Activated CD8-positive, alpha-beta memory T cell treated with anti-CD3 and anti-CD28 coated beads for 36 hours (primary cell): ENCODE measurements around the gene AMTN. TPM values are rescaled to one million over a fixed set of nuclear protein-coding genes. Genes with fewer than 3 reads are reported as not detected.
"Not testable (repeated sequence)": the region's sequence is repeated elsewhere in the genome, so short reads cannot be mapped to it uniquely, and the experiment has no call there.

Source experiments
- CTCF ChIA-PET: fragments of 350-600 bp; sonication (Branson Sonifier 250); formaldehyde crosslinking; loops from one replicate; lab custom pipeline; 2021; ENCODE audit warnings: antibody characterized with exemption; lab: Charles Lee
- POLR2A ChIA-PET: fragments of 350-600 bp; sonication (Branson Sonifier 250); formaldehyde crosslinking; loops from one replicate; lab custom pipeline; 2021; ENCODE audit warnings: antibody characterized with exemption; lab: Charles Lee
- total RNA-seq, 2 experiments: library from RNA; stranded (reverse); gene quantifications; one replicate each; pipeline ENCODE4 v1.2.3, GENCODE V29; 2021

The AMTN gene
- total RNA-seq: not detected

- CTCF ChIA-PET: no interaction called here
- POLR2A ChIA-PET: no interaction called here
Observed at GRCh38 chr4:70518269-70518668, at the start of gene AMTN. AMTN (plus strand) TSS chr4:70518569; CDS start chr4:70518778, 209 bp downstream.

GRCh38 chr4:70471897-70472296 is 46.5 kb upstream of the AMTN start, which contains the start of gene MUC7:
MUC7 (plus strand) TSS chr4:70472197; CDS start chr4:70474022, 1,825 bp downstream.
- ChIA-PET POLR2A (no interaction called here), CTCF (no interaction called here)

GRCh38 chr4:70473679-70474078 is 44.7 kb upstream of the AMTN start:
- CTCF ChIA-PET: no interaction called here
- POLR2A ChIA-PET: no interaction called here

GRCh38 chr4:70488748-70489147 is 29.6 kb upstream of the AMTN start:
- ChIA-PET CTCF (no interaction called here), POLR2A (no interaction called here)

GRCh38 chr4:70496231-70496630 is 22.1 kb upstream of the AMTN start:
- POLR2A ChIA-PET: no interaction called here
- CTCF ChIA-PET: no interaction called here

DNA sequence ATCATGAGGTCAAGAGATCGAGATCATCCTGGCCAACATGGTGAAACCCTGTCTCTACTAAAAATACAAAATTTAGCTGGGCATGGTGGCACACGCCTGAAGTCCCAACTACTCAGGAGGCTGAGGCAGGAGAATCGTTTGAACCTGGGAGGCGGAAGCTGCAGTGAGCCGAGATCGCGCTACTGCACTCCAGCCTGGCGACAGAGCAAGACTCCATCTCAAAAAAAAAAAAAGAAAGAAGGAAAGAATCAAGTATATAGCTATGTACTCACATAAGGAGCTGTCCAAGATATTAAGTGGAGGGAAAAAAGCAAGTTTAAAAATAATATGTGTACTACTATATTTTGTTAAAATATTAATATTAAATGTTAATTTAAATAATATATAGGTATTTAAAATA is 16.5 kb upstream of the AMTN start:
- CTCF ChIA-PET, POLR2A ChIA-PET: not testable (repeated sequence)

DNA sequence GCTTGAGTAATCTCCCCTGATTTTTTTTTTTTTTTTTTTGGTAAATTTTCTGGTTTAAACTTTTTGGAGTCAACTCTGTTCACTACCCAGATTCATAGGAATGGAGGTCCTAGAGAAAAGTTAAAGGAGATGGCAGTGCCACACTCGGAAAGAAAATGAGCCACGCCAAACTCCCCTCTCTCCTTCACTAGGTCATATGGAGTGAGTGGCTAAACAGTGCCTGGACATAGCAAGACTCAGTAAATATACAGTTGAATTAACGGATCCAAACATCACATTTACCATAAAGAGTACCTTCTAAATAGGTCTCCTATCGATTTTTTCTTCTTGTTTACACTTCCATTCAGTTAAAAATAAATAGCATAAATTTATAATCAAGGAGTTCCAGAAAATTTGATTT is 13.6 kb upstream of the AMTN start:
- ChIA-PET POLR2A (no interaction called here), CTCF (no interaction called here)

GRCh38 chr4:70505151-70505748 is 13.1 kb upstream of the AMTN start:
- ChIA-PET POLR2A (no interaction called here), CTCF (no interaction called here)

GRCh38 chr4:70508801-70509200 is 9.6 kb upstream of the AMTN start:
- POLR2A ChIA-PET: no interaction called here
- CTCF ChIA-PET: no interaction called here

GRCh38 chr4:70511365-70511764 is 7.0 kb upstream of the AMTN start:
- CTCF ChIA-PET: no interaction called here
- POLR2A ChIA-PET: no interaction called here

DNA sequence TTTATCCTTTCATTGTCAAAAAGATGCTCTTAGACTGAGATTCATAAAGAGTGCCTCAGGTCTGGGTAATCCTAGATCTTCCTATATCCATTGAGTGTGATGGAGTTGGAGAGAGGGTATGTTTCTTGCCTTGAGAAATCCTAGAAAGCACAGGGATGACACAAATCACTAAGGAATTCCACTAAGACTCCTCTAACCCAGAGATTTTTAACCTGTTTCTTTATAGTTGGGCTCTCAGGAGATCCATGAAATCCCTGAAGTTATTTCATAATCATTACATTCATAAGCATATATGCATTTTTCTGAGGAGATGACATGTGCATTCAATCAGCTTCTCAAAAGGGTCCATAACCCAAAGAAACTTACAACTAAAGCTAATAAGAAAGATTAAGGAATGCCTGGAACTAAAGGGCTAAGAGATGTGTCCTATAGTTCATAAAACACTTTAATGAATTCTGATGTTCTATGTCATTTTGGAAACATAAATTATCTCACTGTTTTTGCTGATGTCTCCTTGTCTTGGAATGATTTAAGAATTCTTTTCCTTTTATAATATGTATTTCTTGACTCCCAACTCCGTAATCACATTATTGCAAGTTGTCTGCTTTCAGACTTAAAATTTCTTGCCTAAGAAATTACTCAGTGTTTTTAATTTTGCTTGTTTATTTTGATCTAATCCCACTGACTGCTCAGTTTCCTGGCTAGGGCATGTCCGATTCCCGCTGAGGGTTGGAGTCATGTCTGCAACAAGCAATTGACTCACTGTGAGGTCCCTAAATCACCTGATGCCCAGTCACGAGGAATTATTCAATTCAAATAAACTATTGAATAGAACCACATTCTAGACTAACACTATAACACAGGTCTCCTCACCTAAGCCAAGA is 2.8 kb upstream of the AMTN start:
- CTCF ChIA-PET: no interaction called here
- POLR2A ChIA-PET: no interaction called here

- POLR2A ChIA-PET: no interaction called here
- CTCF ChIA-PET: no interaction called here
Observed at GRCh38 chr4:70518716-70519115, 347 bp downstream of the AMTN start.

DNA sequence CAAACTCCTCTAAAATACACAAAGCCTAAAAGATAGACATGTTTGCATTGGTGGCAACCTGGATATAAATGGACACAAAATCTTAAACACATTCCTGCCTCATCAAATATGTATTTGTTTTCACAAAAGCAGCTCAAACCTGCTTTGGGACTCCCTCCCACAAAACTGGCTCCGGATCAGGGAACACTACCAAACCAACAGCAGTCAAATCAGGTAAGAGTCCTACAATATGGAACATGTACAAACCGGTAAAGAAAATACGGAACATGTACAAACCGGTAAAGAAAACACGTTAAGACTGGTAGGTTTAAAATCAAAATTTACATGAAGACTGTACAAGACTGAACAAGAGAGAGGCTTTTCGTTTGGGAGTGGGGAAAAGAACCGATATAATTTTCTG is 4.3 kb downstream of the AMTN start:
- POLR2A ChIA-PET: no interaction called here
- CTCF ChIA-PET: no interaction called here

GRCh38 chr4:70530997-70531396 is 12.6 kb downstream of the AMTN start:
- CTCF ChIA-PET: no interaction called here
- POLR2A ChIA-PET: no interaction called here

DNA sequence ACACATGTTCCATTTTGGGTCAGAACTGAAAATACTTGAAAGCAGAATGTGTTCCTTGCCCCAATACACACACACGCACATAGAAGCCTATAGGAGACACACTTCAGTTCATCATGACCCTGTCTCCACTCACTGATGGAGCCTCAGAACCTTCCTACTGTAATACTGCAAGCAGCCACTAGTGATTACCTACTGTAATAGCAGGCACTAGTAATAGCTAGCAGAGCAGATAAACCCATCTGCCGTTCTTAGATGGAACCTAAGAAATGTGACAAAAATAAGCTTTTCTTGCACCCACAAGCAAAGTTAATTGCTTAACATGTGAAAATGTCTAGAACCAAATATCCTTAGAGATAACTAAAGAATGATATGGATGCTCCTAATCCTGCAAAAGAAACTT is 13.6 kb downstream of the AMTN start:
- ChIA-PET CTCF (no interaction called here), POLR2A (no interaction called here)

DNA sequence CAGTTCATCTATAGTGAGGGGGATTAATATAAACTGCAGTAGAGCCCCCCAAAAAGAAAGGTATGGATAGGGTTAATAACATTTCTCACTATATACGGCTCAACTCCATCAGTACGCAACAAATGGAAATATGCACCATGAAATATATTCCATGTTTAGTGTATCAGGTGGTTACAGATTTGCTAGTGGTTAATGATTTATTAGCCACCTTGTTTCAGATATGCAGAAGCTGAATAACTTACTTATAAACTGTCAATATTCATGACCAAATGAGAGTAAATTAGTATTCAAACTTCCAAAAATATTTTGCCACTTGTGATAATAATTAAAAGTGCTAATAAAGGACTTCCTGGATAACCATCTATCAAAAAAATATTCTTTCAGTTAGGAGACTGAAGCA is 14.8 kb downstream of the AMTN start:
- ChIA-PET POLR2A (no interaction called here), CTCF (no interaction called here)

DNA sequence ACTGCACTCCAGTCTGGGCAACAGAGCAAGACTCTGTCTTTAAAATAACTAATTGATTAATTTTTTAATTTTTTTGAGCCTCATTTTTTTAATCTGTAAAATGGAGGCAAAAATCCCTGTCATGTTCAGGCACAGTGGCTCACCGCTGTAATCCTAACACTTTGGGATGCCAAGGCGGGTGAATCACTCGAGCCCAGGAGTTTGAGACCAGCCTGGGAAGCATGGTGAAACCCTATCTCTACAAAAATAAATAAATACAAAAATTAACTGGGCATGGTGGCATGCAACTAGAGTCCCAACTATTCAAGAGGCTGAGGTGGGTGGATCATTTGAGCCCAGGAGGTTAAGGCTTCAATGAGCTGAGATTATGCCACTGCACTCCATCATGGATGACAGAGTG is 15.4 kb downstream of the AMTN start:
- ChIA-PET CTCF (no interaction called here), POLR2A (no interaction called here)

DNA sequence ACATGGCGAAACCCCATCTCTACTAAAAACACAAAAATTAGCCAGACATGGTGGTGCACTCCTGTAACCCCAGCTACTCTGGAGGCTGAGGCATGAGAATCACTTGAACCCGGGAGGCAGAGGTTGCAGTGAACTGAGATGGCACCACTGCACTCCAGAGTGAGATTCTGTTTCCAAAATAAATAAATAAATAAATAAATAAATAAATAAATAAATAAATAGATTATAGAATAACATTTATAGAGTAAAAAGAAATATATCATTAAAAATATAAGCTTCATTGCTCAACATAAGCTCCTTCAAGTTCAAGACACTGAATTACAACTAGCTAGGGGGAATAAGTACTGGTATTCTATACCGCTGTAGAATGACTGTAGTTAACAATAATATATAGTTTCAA is 16.5 kb downstream of the AMTN start:
- CTCF ChIA-PET, POLR2A ChIA-PET: not testable (repeated sequence)

DNA sequence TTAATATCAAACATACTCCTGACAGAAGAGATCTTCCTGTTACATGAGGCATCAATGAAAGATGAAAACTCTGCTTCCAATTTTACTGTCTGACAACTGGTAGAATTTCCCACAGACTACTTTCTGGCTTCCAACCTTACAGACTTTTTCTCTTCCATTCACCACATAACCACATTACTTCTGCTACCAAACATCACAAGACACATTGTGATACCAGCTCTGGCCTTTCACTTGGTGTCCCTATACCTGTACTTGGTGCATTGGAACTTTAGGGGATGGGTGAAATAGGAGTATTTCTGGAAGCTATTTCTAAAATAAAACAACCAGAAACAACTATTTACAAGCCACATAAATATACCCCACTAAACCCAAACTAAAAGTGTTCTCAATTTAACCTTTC is 20.5 kb downstream of the AMTN start:
- CTCF ChIA-PET: no interaction called here
- POLR2A ChIA-PET: no interaction called here

- ChIA-PET POLR2A (no interaction called here), CTCF (no interaction called here)
Observed at GRCh38 chr4:70544279-70544868, 26.0 kb downstream of the AMTN start.

DNA sequence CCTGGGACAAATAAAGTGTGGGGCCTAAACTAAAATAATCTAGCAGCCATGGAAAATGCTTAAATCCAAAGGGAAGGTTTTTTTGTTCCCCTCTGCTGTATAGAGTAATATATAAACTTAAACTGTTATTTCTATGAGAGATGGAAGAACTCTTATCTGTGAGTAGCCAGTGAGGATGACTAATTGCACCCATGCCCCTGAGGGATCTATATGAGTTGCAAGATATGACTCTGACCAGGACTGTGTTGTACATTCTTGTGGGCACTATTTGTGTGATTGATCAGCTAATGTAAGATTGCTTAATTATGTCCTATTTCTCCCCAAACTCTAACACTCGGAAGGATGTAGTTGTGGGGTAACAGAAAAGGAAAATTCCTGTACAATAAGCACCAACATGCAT is 38.5 kb downstream of the AMTN start:
- ChIA-PET CTCF (no interaction called here), POLR2A (no interaction called here)
